Osteoblast (primary cell): ENCODE results near the gene RNASE11. TPM values are rescaled to one million over a fixed set of nuclear protein-coding genes. Genes with fewer than 3 reads are reported as not detected.

ENCODE experiments used
- DNase-seq: peaks from one replicate; pipeline ENCODE4 v3.0.0; 2011; ENCODE audit warnings: low spot score, mixed read lengths; ENCODE audit not compliant: insufficient read length; ENCODE audit errors: missing footprints
- H2AFZ ChIP-seq: 2 replicates; pipeline ENCODE4 v1.6.0; 2011; ENCODE audit warnings: mild to moderate bottlenecking, low read length
- H3K27ac ChIP-seq: 2 replicates; pipeline ENCODE4 v1.5.1; 2011; ENCODE audit warnings: mild to moderate bottlenecking, low read depth, low read length, moderate library complexity
- H3K27me3 ChIP-seq: 2 replicates; pipeline ENCODE4 v1.6.0; 2012; ENCODE audit warnings: mild to moderate bottlenecking, control low read depth, inconsistent platforms, low read length, moderate library complexity; ENCODE audit not compliant: insufficient read depth
- H3K36me3 ChIP-seq: 2 replicates; pipeline ENCODE4 v1.5.1; 2011; ENCODE audit warnings: mild to moderate bottlenecking, low read length, control low read depth, moderate library complexity; ENCODE audit not compliant: insufficient read depth
- H3K4me1 ChIP-seq: 2 replicates; pipeline ENCODE4 v1.5.1; 2011; ENCODE audit warnings: mild to moderate bottlenecking, low read length, control low read depth, moderate library complexity; ENCODE audit not compliant: insufficient read depth
- H3K4me2 ChIP-seq: 2 replicates; pipeline ENCODE4 v1.6.0; 2011; ENCODE audit warnings: mild to moderate bottlenecking, low read length; ENCODE audit not compliant: insufficient read depth
- H3K4me3 ChIP-seq: fragments of 200-600 bp; sonication (generic); 3 replicates; pipeline ENCODE4 v1.5.1; 2012; ENCODE audit warnings: mild to moderate bottlenecking, low read length, inconsistent platforms; ENCODE audit not compliant: insufficient read depth
- H3K79me2 ChIP-seq: 2 replicates; pipeline ENCODE4 v1.6.0; 2012; ENCODE audit warnings: mild to moderate bottlenecking, low read length, control low read depth, inconsistent platforms; ENCODE audit not compliant: insufficient read depth
- H3K9me3 ChIP-seq: 2 replicates; pipeline ENCODE4 v1.5.1; 2011; ENCODE audit warnings: low read depth, low read length, control low read depth
- H4K20me1 ChIP-seq: 2 replicates; pipeline ENCODE4 v1.6.0; 2012; ENCODE audit warnings: mild to moderate bottlenecking, low read length, control low read depth; ENCODE audit not compliant: insufficient read depth
- total RNA-seq: library from RNA; depleted of rRNA; stranded (reverse); fragments of >200 nt; gene quantifications from 2 replicates; pipeline ENCODE4 v1.2.3, GENCODE V29; 2012
- TF ChIP-seq, protein P1 (sequence below): IDR thresholded peaks from 2 replicates; pipeline ENCODE4 v1.5.1; 2011; ENCODE audit warnings: mild to moderate bottlenecking, low read depth, low read length, moderate library complexity; ENCODE audit errors: extremely low read depth

RNASE11 gene
- total RNA-seq, 1 donor, result not detected

DNA sequence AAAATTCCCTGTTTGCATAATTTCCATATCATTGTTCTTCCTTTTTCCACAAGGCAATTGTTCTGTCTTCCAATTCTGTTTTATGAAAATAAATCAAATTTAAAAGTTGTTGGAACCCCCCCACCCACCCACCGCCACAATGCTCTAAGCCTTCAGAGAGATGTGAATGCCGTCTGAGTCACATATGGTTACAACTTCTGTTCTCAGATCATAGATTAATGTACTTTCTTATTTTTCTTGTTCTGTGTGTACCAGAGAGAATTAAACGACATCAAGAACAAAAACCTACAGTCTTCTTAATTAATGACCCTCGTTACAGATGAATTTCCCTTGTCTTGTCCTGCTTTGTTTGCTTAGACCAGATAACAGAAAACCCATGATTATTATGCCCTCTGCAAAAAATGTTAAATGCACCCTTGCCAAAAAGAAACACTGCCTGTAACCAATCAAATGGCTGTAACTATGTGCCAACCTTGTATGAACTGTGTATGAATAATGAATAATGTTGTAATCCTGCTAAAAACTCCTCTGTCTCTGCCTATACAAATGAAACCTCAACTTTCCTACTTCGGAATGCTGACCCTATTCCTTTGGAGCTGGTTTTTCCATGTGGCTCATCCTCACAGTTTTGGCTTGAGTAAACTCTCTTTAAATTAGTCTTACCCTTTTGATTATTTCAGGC, 39.7 kb upstream of the RNASE11 start:
- H3K27ac ChIP-seq, result no peak overlapping the region
- H3K4me2 ChIP-seq, result peak overlapping the region; percentile 37
- H2AFZ ChIP-seq, result no peak overlapping the region
- TF ChIP-seq, protein P1, sequence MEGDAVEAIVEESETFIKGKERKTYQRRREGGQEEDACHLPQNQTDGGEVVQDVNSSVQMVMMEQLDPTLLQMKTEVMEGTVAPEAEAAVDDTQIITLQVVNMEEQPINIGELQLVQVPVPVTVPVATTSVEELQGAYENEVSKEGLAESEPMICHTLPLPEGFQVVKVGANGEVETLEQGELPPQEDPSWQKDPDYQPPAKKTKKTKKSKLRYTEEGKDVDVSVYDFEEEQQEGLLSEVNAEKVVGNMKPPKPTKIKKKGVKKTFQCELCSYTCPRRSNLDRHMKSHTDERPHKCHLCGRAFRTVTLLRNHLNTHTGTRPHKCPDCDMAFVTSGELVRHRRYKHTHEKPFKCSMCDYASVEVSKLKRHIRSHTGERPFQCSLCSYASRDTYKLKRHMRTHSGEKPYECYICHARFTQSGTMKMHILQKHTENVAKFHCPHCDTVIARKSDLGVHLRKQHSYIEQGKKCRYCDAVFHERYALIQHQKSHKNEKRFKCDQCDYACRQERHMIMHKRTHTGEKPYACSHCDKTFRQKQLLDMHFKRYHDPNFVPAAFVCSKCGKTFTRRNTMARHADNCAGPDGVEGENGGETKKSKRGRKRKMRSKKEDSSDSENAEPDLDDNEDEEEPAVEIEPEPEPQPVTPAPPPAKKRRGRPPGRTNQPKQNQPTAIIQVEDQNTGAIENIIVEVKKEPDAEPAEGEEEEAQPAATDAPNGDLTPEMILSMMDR, result no peak
- no peaks in the 10 kb centered on the region for H3K9me3 ChIP-seq
- peaks cover 48% of the 10 kb centered on the region for H3K4me1 ChIP-seq
- no peak for DNase-seq
- peaks cover 26% of the 10 kb centered on the region for H3K27me3 ChIP-seq
- no peaks in the 10 kb centered on the region for H3K79me2 ChIP-seq
- no peaks in the 10 kb centered on the region for H4K20me1 ChIP-seq
- no peak overlapping the region for H3K4me3 ChIP-seq
- H3K36me3 ChIP-seq, result no peaks in the 10 kb centered on the region

DNA sequence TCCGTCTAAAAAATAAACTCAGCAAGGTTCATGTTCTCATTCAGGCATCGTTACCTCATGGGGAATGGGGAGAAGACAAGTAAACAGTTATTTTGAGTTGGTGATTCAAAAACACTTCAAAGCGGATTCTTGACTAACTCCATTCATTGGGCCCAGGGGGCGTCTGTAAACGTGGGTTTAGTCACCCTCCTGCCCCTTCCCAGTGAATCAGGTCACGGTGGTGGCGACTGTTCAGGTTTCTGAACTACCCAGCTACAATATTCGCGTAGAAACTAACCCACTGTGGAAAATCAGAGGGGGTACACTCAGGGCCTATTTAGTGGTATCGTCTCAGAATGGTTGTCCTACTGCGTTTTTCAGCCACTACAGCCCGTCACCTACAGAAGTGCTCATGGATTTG, 38.5 kb upstream of the RNASE11 start:
- Histone ChIP-seq H3K9me3 (no peaks in the 10 kb centered on the region), H2AFZ (no peak overlapping the region), H3K36me3 (no peaks in the 10 kb centered on the region), H3K4me3 (peak overlapping the region; percentile 56), H3K27me3 (peaks cover 26% of the 10 kb centered on the region), H3K79me2 (no peaks in the 10 kb centered on the region), H3K4me1 (peaks cover 38% of the 10 kb centered on the region), H3K4me2 (peak overlapping the region; percentile 96), H3K27ac (no peak overlapping the region), H4K20me1 (no peaks in the 10 kb centered on the region)
- no peak for DNase-seq
- TF ChIP-seq, protein P1, result no peak

DNA sequence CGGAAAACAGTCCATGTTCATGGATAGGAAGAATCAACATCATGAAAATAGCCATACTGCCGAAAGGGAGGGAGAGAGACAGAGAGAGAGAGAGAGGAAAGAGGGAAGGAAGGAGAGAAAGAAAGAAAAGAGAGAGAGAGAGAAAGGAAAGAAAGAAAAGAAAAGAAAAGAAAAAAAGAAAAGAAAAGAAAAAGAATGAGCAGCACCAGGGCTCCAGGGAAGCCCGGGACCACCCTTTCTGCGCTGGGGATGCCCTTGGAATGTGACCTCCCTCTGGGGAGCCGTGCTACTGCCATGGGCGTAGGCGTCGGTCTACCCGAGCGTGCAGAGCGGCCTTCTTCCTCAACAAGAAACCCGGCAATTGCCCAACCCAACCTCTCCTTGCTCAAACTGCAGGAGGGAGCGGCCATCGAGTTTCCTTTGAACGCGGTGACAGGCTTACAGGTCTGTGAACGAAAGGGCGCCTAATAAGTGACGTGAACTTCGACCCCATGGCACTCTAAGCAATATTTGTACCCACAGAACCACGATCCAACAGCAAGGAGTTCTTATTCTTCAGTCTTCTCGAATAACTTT, 36.8 kb upstream of the RNASE11 start:
- Histone ChIP-seq H3K4me3 (peak overlapping the region; percentile 74), H3K27ac (peak overlapping the region; percentile 21), H4K20me1 (no peaks in the 10 kb centered on the region), H3K4me1 (peaks cover 29% of the 10 kb centered on the region), H3K9me3 (no peaks in the 10 kb centered on the region), H3K4me2 (peak overlapping the region; percentile 96), H3K36me3 (no peaks in the 10 kb centered on the region), H3K79me2 (no peaks in the 10 kb centered on the region), H3K27me3 (peaks cover 20% of the 10 kb centered on the region), H2AFZ (peak overlapping the region; percentile 83)
- TF ChIP-seq, protein P1, result no peak
- DNase-seq, result peak; percentile 78

DNA sequence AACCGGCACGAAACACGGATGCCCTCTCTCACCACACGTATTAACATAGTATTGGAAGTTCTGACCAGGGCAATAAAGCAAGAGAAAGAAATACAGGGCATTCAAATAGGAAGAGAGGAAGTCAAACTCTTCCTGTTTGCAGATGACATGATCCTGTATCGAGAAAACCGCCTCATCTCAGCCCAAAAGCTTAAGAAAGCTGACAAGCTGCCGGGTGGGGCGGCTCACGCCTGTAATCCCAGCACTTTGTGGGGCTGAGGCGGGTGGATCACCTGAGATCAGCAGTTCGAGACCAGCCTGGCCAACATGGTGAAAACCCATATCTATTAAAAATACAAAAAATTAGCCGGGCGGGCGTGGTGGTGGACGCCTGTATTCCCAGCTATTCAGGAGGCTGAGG, 36.0 kb upstream of the RNASE11 start:
- Histone ChIP-seq H2AFZ (no peak overlapping the region), H3K36me3 (no peaks in the 10 kb centered on the region), H4K20me1 (no peaks in the 10 kb centered on the region), H3K9me3 (no peaks in the 10 kb centered on the region), H3K4me3 (no peak overlapping the region), H3K27ac (no peak overlapping the region), H3K27me3 (peaks cover 15% of the 10 kb centered on the region), H3K4me1 (peaks cover 29% of the 10 kb centered on the region), H3K79me2 (no peaks in the 10 kb centered on the region), H3K4me2 (no peak overlapping the region)
- no peak for DNase-seq
- TF ChIP-seq, protein P1, result no peak
